HTR-8/SVneo (cell line): ENCODE measurements around the gene DESI2.
"Not testable (repeated sequence)": the region's sequence is repeated elsewhere in the genome, so short reads cannot be mapped to it uniquely, and the experiment has no call there.

Source experiments
- DNase-seq: peaks from one replicate; pipeline ENCODE4 v3.0.0; 2011; ENCODE audit warnings: low spot score, mixed read lengths; ENCODE audit not compliant: insufficient read length
- FAIRE-seq: peaks from 2 replicates; lab custom pipeline; 2011; peaks lifted over from hg19 to GRCh38; lab: Jason Lieb, UNC

The DESI2 gene

GRCh38 chr1:244654108-244655038, 1.4 kb downstream of the DESI2 start:
- DNase-seq, result no peak

GRCh38 chr1:244655186-244655585, 2.3 kb downstream of the DESI2 start:
- FAIRE-seq, result no peak
- no peak for DNase-seq

More at GRCh38 chr1:244654108-244655038, 1.4 kb downstream of the DESI2 start:
- FAIRE-seq, result no peak

- FAIRE-seq, result no peak
- no peak for DNase-seq
Measured at GRCh38 chr1:244657421-244657820, 4.5 kb downstream of the DESI2 start.

GRCh38 chr1:244659694-244660093, 6.8 kb downstream of the DESI2 start:
- FAIRE-seq, result no peak
- DNase-seq, result no peak

GRCh38 chr1:244660595-244660994, 7.7 kb downstream of the DESI2 start:
- FAIRE-seq (no peak), DNase-seq (no peak)

GRCh38 chr1:244661569-244662312, 8.8 kb downstream of the DESI2 start:
- FAIRE-seq, DNase-seq: not testable (repeated sequence)

- DNase-seq (no peak), FAIRE-seq (no peak)
Measured at GRCh38 chr1:244662599-244662998, 9.7 kb downstream of the DESI2 start.

GRCh38 chr1:244664353-244664752, 11.4 kb downstream of the DESI2 start:
- no peak for DNase-seq
- FAIRE-seq, result no peak

- no peak for FAIRE-seq
Measured at GRCh38 chr1:244665771-244666217, 12.9 kb downstream of the DESI2 start.

GRCh38 chr1:244666672-244667418, 13.9 kb downstream of the DESI2 start:
- not testable (repeated sequence) for FAIRE-seq, DNase-seq

More at GRCh38 chr1:244665771-244666217, 12.9 kb downstream of the DESI2 start:
- no peak for DNase-seq

GRCh38 chr1:244667797-244668196, 14.9 kb downstream of the DESI2 start:
- no peak for FAIRE-seq
- DNase-seq, result no peak

- FAIRE-seq, result no peak
- no peak for DNase-seq
Measured at GRCh38 chr1:244672946-244673682, 20.2 kb downstream of the DESI2 start.

GRCh38 chr1:244674446-244674845, 21.5 kb downstream of the DESI2 start:
- DNase-seq (no peak), FAIRE-seq (no peak)

- DNase-seq (no peak), FAIRE-seq (no peak)
Measured at GRCh38 chr1:244675167-244675566, 22.2 kb downstream of the DESI2 start.

- FAIRE-seq (no peak), DNase-seq (no peak)
Measured at GRCh38 chr1:244678697-244679096, 25.8 kb downstream of the DESI2 start.

GRCh38 chr1:244680667-244681066, 27.7 kb downstream of the DESI2 start:
- no peak for DNase-seq
- no peak for FAIRE-seq

GRCh38 chr1:244682087-244682486, 29.2 kb downstream of the DESI2 start:
- not testable (repeated sequence) for FAIRE-seq, DNase-seq

GRCh38 chr1:244695937-244696336, 43.0 kb downstream of the DESI2 start:
- DNase-seq (no peak), FAIRE-seq (no peak)

- DNase-seq, result no peak
- FAIRE-seq, result no peak
Measured at GRCh38 chr1:244699741-244700140, 46.8 kb downstream of the DESI2 start.

- no peak for FAIRE-seq
- DNase-seq, result no peak
Measured at GRCh38 chr1:244700808-244701207, 47.9 kb downstream of the DESI2 start.
